DMS 273 (cell line): Measurements from ENCODE around the gene UGDH.
A peak's percentile ranks its signal among the peaks of the same experiment; 100 is the strongest.
"Not testable (repeated sequence)": the region's sequence is repeated elsewhere in the genome, so short reads cannot be mapped to it uniquely, and the experiment has no call there.

Source experiments
- DNase-seq: peaks from one replicate; lab custom pipeline; 2025; ENCODE audit not compliant: unreplicated experiment; lab: John Stamatoyannopoulos, UW

The UGDH gene

DNA sequence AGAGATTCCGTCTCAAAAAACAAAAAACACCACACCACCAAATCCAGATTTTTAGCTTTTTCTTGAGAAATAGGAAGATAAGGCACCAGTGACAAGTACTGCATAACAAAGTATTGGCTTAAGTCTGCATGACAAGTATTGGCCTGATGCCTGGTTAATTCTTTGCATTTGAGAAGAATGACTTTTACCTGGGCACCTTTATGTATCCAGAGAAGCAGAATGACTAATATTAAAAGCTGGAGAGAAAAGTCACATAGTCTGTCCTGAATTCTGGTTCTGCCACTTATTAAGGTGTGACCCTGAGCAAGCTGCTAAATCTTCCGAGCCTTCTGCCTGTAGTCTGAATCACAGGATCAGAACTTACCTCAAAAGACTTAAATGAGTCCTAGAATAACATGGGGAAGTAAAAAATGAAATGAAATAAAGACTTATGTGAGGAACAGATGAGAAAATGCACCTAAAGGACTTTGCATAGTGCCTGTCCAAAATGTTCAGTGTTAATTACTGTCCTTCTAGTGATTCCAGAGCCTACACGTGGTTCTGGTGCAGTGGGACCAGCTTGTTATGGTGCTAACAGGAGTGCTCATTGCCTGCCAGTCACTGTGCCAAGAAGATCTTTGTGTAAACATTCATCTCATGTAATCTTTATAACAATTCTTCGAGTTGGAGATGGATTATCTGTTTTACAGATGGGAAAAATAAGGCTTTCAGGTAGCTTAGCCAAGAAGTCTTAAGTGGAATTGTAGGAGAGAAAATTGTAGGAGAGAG, 31.6 kb downstream of the UGDH start:
- DNase-seq = peak; percentile 1

DNA sequence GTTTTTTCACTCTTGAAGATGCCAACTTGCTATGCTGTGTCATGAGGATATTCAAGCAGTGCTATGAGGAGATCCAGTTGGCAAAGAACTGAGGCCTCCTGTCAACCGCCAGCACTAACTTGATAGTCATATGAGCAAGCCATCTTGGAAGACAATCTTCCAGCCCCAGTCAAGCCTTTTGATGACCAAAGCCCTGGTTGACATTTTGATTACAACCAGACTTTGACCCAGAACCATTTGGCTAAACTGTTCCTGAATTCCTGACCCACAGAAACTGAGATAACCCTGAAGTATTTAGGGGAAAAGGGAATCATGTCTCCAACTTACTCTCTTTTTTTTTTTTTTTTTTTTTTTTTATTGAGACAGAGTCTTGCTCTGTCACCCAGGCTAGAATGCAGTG, 32.9 kb downstream of the UGDH start:
- DNase-seq = no peak

DNA sequence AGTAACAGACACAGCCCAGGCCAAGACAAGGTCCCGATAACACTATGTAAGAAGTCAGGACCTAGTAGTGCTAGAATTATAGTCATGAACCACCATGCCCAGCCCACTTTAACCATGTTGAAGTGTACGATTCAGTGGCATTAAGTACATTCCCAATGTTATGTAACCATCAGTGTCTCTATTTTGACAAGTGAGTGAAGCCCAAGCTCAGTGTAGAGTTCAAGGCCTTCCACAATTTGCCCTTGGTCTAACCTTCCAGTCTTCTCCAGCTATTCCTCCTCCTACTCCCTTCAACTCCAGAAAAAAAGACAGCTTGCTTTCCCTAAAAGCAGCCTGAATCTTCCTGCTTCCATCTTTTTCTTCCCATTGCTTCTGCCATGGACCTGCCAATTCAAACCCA, 36.9 kb downstream of the UGDH start:
- DNase-seq = no peak

DNA sequence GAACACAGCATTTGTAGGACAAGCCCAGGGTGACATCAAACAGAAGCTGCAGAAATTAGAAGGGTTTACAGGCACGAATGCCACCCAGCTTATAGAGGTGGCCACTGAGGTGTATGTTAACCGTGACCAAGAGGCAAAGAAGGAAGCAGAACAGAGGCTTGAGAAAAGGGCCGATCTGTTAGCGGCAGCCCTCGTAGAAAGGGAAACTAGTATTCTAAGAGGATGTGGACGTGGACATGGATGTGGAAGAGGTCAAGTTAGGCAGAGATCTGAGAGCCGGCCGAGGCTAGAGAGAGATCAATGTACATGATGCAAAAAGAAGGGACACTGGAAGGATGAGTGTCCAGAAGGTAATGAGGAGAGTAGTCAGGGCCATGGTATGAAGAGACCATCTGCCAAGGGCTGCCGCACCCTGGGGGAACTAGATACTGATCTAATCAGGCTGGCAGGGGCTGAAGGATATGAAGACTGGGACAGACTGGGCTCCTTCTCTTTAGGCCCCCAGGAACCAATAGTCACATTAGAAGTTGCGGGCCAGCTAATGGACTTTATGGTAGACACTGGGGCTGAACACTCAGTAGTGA, 40.9 kb downstream of the UGDH start:
- no peak for DNase-seq

DNA sequence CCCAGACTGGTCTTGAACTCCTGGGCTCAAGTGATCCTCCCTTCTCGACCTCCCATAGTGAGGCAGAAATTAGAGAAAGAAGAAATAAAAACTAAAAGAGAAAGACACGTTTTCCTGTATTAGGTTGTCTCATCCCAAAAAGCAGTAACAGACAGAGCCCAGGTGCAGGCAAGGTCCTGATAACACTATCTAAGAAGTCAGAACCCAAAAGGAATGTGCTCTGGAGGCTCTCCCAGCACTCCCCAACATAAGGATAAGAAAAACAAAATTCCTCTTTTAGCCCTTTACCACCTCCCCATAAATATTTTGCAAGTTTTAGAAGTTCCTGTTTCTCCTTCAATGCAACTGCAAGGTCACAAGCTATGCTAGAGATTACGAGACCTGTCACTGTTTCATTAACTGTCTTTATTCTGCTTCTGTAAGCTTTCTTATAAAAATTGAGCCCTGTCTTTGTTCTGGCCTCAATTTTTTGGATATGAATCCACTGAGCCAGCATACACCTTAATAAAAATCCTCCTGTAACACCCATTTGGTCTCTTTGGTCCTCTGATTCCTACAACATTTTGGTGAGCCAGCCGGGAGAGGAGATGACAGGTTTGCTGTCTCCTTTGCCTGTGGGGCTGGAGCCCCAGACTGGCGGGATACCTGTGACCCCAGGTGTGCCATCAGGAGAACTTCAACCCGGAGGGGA, 42.5 kb downstream of the UGDH start:
- no peak for DNase-seq

DNA sequence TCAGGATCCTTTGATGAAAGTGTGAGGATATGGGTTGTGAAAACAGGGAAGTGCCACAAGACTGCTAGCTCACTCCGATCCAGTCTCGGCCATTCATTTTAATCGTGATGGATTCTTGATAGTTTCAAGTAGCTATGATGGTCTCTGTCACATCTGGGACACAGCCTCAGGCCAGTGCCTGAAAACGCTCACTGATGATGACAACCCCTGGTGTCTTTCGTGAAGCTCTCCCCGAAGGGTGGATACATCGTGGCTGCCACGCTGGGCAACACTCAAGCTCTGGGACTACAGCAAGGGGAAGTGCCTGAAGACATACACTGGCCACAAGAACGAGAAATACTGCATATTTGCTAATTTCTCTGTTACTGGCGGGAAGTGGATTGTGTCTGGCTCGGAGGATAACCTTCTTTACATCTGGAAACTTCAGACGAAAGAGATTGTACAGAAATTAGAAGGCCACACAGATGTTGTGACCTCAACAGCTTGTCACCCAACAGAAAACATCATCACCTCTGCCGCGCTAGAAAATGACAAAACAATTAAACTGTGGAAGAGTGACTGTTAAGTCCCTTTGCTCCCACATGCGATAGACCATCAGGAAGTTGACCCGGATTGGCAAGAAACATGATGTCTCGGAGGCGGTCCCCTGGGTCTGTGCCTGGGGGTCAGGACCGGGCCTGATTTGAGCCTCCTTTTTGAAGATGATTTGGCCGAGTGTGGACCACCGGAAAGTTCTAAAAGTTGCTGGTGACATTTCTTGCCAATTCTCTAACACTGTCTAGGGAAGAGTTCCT, 46.1 kb downstream of the UGDH start:
- DNase-seq = no peak

DNA sequence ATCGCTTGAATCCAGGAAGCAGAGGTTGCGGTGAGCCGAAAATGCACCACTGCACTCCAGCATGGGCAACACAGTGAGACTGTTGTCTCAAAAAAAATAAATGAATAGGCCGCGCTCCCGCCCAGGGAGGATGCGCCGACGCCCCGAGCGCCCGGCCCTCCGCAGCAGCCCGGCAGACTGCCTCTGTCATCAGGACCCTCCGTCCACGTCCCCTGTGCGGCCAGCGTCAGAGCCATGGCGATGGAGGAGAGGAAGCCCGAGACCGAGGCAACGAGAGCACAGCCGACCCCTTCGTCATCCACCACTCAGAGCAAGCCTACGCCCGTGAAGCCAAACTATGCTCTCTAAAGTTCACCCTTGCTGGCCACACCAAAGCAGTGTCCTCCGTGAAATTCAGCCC, 47.0 kb downstream of the UGDH start:
- DNase-seq = no peak

DNA sequence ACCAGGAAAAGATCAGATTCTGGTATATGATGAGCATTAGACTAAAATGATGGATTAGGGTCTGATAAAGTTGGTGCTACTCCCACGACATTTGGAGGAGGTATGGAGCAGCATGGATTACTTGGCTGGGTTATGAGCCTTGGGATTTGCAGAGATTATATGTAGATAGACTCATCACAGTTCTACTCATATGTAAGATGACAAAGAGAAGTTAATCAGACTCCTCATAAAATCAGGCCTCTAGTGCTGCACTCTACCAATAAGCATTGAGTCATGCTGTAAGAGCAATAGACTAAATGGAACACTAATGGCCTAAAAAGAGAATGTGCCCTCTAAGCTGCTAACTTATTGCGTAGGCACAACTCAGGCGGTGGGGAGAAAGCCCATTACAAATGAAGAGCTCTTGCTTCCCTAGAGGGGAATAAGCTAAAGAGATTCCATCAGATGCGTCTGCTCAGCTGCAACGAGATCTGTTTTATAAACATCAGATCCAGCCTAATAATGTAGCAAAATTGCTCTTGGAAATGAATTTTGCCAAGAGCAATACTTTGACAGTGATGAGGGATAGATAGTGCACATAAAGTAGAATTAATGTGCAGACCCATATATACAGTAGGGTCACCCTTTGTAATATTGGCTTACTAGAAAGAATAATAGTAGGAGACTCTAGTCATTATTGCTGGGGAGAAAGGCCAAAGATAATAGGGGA, 50.9 kb downstream of the UGDH start:
- no peak for DNase-seq

DNA sequence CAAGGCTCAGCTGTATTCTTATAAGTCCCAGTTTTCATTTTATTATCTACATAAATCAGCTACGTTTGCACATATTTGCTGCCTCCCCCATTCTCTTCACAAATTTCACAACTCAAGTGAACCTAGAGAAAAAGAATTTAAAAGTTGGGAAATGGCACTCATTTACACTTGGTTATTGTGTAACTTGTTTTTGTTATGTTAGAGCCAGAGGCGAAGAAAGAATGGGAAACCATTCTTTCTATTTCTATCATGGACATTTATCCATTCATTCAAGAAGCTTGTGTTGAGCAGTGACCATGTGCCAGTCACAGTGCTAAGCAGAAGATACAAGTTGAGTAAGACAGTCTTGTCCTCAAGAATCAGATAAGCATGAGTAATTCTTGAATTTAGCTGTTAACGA, 54.8 kb downstream of the UGDH start:
- no peak for DNase-seq

DNA sequence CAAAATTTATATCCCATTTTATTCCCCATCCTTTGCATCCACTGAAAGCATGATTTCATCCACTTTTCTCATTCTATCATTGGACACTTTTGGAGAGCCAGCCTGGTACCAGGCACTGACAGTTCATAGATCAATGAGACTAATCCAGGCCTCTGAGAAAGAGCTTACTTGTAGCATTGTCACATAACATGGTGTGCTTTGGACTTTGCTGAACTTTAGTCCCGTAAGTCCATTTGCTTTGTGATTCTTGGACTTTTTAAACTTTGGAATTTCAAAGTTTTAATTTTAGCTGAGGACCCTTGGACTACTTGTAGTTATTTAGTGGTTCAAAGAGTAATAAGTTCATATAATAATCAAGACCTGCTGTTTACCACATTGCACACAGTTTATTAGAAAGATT, 56.8 kb downstream of the UGDH start:
- DNase-seq = no peak

DNA sequence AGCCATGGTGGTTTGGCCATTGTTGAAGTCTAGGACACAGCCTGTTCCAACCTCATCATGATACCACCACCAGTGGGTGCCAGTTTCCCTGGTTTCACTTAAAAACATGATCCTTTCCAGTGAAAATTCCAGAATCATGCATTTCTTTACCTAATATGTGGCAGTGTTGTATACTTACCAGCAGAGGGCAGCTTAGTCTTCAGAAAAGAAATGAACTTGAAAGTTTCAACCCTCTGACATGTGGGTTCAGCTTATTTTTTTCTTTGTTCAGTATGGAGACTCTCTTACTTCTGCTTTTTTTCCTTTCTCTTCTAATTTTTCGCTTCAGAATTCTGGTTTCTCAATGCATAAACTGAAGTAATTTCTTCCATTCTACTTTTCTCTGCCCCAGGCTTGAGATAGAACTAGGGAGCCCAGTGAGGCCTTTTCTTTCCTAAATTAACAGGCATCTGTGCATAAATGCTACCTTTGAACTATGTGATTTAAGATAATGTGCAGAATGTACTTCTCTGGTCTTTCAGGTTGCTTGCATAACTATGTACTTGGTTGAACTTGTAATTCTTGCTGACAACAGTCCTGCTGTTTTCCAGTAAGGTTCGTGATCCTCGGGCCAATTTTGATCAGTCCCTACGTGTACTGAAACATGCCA, 57.7 kb downstream of the UGDH start:
- DNase-seq = peak; percentile 73

DNA sequence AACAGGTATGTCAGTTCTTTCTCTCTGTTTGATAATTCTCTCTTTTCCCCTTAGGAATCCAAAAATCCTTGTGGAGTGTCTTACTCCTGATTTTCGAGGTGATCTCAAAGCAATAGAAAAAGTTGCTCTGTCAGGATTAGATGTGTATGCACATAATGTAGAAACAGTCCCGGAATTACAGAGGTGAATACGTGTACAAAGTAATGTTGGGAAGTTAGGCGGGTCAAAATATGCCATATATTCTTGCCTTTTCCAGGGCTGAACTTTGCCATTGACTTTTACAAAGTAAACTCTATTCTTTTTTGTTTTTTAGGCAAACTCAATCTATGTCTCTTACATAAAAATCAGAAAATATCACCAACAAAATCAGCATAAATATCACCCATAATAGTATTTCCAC, 59.8 kb downstream of the UGDH start:
- no peak for DNase-seq

DNA sequence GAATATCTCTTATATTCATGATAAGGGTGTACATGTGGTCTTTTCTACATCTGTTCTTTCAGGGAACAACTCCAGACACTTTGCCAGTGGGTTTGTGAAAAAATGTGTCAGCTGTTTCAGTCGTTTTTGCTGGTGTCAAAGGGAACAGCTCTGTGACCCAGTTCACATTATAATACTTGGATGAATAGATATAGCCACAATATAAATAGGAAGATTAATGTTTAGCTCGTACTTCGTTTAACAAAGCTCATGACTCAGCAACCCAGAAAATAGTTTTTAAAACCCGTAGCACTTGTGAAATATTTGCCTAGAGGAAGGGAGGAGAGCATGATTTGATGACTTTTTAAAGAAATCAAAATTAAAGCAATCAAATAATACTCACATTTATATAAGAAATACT, 60.5 kb downstream of the UGDH start:
- no peak for DNase-seq

DNA sequence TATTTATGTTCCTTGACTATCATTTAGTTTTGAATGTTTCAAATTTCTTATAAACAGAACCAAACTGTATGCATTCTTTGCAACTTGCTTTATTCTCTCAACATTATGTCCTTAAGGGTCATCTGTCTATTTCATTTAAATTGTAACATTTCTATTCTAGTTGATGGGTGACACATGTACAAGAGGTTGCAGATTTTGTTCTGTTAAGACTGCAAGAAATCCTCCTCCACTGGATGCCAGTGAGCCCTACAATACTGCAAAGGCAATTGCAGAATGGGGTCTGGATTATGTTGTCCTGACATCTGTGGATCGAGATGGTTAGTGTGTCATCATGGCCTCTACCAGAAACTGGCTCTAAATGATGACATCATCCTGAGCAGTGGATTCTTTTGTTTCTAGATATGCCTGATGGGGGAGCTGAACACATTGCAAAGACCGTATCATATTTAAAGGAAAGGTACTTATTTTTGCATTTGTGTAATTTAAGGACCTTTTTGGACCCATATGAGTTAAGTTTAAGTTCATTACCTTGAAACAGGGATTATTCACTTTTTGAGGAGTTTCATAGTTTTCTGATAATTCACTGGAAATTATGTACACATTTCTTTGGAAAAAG, 62.2 kb downstream of the UGDH start:
- DNase-seq = peak; percentile 40

DNA sequence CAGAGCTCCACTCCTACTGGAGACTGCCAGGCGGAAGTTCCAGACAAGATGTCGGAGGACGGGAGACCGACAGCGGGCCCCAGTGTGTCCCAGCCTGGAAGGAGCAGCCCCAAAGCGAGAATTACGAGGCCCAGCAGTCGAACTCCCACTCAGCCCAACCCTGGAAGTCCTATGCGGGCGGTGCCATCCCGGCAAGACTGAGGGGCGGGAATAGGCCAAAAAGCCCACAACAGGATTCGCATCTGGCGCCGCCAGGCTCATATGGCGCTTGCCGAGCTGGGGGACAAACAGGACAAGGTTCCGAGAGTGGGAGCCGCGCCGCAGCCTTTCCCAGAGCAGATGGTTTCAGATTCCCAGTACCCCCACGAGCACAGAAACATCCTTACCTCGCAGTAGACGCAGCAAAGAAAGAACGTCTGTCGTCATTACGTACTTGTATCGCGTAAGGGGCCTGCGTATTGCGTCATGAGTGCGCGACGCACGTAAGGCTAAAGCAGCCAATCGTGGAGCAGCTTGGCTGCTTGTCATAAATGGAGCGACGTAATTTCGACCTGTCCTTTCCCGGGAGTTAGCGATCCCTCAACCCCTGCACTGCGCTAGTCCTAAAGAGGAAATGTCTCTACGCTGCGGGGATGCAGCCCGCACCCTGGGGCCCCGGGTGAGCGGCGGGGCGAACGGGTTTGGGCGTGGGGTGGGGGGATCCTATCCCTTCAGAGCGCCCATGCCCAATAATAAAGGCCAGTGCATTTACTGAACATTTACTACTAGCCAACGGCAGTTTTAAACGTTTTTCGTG, 68.5 kb downstream of the UGDH start, which contains the start of the genes LIAS and RPL9:
Gene LIAS (plus strand): TSS at position 552 of the 796 bp plus-strand sequence. CDS start 62 bp downstream, at position 614.
Gene RPL9 (minus strand): TSS at position 418 of the 796 bp plus-strand sequence. CDS start 483 bp downstream, outside the sequence.
- DNase-seq = peak; percentile 97

DNA sequence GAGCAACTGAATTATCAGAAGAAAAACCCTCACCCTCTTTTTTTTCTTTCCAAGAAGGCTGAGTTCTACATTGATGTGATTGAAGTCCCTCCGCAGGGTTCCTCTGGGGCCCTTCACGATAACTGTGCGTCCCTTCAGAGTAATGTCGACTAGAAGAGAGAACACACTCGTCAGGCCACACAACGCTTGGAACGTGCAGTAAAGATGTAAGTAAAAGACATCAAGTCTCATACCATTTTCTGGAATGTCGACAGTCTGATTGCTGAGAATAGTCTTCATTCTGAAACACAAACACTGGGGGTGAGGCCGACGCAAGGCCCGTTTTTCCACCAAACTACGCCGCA, 69.1 kb downstream of the UGDH start:
- DNase-seq = not testable (repeated sequence)

DNA sequence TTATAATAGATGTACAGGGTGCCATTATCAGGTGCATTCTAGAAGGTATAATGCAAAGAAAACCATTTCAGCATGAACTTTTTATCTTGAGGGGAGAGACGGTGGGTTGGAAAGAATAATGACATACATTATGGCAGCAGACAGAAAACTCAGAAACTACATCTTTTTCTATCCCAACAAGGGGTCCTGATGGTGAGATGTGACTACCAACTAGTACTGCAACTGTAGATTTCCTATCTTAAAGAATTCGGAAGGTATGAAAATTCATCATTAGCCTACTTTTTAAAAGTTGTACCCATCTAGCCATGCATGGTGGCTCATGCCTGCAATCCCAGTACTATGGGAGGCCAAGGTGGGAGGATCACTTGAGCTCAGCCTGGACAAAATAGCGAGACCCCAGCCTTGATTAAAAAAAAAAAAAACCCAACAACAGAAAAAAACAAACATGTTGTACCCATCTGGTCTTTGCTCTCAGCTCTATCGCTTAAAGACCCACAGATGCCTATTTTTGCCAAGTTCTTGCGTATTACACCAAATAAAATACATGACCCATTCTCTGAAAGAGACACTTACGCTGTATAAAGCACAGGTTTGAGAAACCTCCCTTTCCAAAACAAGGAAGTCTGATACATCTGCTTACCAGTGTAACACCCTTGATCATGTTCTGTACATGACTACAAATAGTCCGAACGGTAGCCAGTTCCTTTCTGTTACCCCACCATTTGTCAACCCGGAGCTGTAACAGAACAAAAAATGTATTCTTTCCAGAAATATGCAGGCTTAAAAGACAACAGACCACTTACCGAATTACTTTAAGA, 70.1 kb downstream of the UGDH start:
- DNase-seq = no peak

DNA sequence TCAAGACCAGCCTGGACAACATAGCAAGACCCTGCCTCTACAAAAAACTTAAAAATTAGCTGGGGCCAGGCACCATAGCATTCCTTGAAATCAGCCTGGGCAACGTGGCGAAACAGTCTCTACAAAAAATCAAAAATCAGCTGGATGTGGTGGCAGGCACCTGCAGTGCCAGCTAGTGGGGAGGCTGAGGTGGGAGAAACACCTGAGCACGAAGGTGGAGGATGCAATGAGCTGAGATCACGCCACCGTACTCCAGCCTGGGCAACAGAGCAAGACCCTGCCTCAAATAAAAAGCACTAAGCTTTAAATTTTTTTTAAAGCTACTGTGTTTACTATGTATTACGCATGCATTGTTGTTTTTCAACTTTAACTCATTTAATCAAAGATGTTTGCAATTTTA, 71.8 kb downstream of the UGDH start:
- DNase-seq = no peak
